GM20431 (cell line): ENCODE results near the gene MINPP1.
"Not testable (repeated sequence)": the region's sequence is repeated elsewhere in the genome, so short reads cannot be mapped to it uniquely, and the experiment has no call there.

ENCODE experiments used
- in situ Hi-C: fragments of 300-500 bp; cut with MseI, MboI; formaldehyde crosslinking; loops from one replicate; pipeline ENCODE4 v1.15.0; 2020; ENCODE audit warnings: low sequenced_read_pairs; ENCODE audit not compliant: unreplicated experiment

The MINPP1 gene

DNA sequence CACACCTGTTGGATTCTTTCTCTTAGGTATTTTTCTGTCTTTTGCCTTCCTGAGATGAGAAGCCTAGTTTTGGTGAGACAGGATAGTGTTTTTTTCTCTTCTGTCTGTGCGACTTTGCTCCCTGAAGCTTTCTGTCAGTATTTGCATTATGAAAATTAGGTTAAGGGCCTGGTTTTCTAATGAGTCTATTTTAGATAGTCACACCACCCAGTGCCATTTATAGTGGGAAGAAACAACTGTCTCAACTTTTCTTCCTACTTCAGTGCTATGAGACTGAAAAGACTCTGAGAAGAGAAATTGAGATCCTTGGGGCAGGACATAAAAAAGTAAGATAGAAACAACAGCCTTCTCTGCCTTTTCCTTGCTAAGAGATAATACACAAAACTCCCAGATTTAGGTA lies 53.6 kb downstream of the MINPP1 start:
- in situ Hi-C loops = no loop called here

DNA sequence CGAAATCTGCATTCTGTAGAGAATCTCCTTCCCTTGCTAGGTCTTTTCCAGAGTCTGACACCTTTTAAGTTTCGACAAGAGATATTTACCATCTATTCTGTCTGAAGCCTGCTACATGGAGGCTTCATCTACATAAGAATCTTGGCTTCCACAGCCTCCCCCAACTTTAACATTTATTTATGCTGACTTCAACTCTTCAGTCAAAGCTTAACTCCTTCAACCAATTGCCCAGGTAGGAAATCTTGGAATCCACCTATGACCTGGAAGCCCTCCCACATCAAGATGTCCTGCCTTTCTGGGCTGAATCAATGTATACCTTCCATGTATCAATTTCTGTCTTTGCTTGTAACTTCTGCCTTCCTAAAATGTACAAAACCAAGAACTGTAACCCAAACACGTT lies 54.7 kb downstream of the MINPP1 start:
- in situ Hi-C loops = no loop called here

DNA sequence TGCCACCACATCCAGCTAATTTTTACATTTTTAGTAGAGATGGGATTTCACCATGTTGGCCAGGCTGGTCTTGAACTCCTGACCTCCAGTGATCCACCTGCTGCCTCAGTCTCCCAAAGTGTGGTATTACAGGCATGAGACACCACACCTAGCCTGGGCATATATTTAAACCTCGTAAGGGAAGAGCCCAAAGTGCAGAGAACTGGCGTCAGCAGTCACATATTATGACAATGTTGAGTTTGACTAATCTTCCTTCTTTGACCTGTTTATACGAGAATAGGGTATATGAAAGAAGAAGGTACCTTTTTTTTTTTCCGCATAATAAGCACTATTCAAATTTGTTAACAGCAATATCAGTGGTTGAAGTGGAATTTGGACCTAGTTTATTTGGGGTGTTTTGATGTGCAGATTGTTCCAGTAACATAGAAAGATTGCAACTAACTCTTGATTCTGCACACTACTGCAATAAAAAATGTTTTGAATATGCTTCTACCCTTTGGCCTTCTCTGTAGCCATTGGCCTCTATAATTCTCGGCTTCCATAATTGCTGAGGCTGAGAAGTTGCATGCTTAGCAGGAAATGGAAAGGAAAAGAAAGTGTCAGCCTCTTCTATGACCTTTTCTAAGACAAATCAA lies 55.9 kb downstream of the MINPP1 start:
- in situ Hi-C loops = no loop called here

DNA sequence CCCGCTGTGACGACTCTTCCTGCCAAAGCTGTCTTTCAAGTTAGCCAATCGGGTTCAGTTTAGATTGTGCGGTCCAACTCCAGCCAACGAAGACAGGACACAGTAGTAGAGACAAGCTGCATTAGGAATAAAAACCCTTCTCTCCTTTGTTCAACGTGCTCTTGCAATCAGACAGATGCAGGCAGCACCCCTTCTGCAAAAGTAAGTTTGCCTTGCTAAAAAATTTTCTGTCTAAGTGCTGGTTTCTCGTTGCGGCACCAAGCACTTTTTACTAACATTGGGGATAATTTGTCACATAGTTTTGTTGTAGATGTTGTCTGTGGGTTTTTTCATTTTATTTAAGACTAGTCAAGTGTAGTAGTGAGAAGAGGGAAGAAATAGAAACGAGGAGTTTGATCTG lies 58.1 kb downstream of the MINPP1 start:
- in situ Hi-C loops = no loop called here

DNA sequence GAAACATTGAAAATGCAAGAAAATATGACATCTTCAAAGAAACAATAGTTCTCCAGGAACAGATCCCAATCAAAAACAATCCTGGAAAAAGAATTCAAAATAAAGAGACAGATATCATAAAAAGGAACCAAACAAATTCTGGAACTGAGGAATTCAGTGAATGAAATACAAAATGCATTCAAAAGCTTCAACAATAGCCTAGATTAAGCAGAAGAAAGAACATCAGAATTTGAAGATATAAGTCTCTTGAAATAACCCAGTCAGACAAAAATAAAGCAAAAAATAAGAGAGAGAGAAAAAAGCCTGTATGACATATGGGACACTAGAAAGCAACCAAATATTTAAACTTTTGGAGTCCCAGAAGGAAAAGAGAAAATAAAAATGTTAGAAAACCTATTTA lies 60.3 kb downstream of the MINPP1 start:
- in situ Hi-C loops = no loop called here

DNA sequence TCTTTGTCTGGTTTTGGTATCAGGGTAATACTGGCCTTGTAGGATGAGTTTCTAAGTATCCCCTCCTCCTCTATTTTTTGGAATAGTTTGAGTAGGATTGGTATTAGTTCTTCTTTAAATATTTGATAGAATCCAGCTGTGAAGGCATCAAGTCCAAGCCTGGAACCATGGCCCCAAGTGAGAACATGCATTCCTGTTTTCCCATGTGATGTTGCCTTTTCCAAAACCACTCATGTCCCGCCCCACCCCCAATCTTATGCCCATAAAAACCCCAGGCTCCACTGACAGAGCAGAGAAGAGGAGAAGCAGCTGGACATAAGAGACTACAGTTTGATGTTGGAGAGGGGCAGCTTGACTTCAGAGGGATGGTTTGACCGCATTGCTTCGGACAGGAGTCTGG lies 71.2 kb downstream of the MINPP1 start:
- in situ Hi-C loops = no loop called here

DNA sequence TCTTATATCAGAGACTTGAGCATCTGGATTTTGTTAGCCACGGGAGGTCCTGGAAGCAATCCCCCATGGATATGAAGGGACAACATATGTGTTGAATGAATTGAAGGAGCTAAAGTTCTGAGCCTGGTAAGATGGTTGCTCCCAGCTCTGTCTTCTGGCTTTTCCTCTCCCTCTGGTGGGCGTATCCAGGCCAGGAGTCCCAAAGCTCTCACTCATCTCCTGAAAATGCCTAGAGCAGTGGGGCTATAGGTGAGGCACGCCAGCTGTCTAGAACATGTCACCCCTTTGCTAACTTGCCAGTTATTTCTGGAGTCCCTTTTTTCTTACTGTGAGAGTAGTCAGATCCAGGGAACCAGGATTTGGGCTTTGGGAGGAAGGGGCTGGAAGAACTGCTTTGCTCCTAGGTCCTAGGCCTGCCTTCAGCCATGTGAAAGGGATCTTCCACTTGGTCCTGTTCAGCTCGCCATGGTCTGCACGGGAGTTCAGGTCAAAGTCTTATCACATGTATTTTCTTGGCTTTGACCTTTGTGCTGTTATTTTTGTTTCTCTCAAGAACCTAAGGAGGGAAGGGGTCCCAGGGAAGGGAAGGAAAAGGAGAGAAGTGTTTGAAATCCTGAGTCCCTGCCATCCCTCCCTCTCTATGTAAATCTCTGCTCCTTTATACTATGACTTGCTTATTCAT lies 73.6 kb downstream of the MINPP1 start:
- in situ Hi-C loops = no loop called here

DNA sequence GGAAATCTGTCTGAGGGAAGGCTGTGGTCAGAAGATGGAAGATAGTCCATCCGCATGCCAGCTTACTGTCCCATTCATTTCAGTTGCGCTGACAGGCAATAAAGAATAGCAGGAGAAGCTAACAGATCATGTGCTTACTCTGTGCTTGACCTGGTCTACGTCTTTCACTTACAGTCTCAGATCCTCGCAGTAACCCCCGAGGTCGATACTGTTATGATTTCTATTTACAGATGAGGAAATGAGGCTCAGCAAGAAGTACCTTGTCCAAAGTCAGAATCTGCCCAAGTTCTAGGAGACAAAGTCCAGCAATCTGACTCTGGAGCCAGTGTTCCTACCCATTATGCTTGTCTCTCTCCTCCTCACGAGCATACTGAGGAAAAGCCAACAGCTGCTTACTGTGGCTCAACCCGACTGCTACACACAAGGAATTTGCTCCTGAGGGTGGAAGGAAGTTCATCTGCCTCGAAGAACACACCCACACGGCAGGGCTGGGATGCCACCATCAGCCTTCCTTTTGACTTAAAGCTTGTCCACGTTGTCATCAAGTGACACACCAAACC lies 74.2 kb downstream of the MINPP1 start:
- in situ Hi-C loops = no loop called here

DNA sequence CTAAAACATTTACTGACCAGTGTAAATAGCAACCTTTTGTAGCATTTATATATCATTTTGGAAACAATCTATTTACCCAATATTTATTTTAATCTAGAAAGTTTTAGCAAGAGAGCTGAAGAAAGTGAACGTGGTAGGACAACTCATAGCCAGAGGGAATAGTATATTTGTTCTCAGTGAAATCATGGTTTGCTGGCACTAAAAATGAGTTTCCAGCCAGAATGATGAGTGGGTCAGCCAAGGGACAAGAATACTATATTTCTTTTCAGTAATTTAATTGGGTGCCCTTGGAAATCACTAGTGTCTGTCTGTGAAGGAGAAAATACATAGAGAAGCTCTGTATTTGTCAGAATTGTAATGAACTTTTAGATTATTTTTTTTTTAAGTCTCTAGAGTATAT lies 74.9 kb downstream of the MINPP1 start:
- in situ Hi-C loops = no loop called here

DNA sequence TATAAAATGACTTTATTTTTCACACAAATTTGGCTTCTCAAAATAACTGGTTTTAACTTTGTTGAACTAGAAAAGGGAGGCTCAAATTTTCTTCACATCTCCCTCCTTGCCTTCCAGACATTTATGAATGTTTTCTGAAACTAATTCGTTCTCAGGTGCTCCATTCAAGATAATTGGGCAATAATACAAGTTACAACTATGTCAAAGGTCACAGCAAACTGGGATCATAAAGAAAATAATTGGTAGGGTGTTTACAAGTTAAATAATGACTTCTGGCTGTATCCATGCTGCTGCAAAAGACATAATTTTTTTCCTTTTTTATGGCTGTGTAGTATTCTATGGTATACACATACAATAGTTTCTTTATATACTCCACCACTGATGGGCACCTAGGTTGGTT lies 75.3 kb downstream of the MINPP1 start:
- in situ Hi-C loops = no loop called here

DNA sequence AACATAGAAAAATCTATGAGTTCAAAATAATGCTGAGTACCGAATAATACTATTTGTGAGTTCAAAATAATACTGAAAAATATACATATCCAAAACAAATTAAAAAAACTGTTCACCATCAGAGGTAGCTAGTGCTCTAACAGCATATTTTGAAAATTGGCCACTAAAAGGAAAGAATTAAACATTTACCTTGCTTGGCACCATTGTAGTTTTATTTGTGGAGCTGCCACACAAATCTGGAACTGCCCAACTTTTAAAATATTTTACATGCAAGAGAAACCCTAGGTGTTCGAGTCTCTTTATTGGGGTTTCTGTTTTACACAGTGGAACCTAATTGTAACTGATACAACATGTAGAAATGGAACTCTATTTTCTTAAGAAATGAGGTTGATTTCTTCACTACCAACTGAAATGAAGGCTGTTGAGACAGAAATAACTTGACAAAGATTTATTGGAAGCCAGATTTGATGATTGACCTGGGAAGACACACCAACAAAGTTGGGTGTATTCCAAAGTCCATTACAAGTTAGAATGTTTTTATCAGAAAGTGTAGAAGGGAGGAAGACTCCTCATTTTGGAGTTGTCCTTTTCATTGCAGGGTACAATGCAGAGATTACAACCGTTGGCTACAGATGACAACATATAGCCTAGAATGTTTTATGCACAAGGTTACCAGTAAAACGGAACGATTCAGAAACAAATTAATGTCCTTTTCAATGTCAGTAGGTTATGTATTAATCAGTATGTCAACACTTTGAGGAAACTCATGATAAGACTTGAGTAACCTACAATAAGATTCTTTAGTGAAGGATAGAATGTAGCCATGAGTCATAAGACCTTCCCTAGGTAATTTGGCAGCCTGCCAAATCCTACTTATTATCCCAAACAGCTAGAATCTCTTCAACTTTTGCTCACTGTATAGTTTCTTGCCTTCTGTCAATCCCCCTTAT lies 81.1 kb downstream of the MINPP1 start:
- in situ Hi-C loops = no loop called here

DNA sequence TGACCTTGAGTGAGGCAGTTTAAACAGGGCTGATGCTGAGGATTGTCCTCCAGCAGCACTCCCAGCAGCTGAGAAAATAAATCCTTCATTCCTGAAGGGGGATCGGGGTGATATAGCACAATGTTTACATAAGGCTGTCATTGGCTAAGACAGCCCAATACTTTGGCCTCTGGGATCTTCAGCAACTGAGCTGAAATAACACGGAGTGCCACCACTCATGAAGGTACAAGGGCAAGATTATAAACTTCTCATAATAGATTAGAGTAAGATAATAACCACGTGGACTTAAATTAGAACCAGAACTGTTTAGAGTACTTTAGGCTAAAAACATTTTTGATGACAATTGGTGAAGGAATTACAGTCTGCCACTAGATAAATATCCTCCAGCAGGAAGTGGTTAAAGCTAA lies 85.0 kb downstream of the MINPP1 start:
- in situ Hi-C loops = no loop called here

DNA sequence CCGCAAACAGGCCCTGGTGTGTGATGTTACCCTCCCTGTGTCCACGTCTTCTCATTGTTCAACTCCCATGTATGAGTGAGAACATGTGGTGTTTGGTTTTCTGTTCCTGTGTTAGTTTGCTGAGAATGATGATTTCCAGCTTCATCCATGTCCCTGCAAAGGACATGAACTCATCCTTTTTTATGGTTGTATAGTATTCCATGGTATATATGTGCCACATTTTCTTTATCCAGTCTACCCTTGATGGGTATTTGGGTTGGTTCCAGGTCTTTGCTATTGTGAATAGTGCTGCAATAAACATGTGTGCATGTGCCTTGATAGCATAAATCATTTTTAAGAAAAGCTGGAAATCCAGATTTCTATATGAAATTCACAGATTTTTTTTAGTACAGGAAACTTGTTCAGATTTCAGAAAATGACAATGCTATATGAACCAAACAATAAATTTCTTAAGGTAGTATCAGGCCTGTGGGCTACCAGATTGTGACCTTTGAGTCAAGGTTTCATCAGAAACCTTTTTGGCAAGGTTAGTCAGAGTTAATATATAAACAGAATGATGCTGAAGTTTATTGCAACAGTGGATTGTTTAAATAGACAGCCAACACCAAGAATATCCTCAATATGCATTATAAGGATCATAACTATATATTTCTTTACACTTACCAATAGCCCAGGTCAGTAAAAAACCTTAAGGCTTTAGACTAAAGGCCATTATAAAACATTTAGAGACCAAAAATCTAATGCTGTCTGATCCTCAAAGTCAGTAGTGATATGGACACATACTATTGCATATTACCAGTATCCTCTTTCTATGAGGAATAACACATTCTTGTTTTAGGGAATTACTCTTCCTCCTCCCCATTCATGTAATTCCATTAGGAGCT lies 86.3 kb downstream of the MINPP1 start:
- in situ Hi-C loops = no loop called here

DNA sequence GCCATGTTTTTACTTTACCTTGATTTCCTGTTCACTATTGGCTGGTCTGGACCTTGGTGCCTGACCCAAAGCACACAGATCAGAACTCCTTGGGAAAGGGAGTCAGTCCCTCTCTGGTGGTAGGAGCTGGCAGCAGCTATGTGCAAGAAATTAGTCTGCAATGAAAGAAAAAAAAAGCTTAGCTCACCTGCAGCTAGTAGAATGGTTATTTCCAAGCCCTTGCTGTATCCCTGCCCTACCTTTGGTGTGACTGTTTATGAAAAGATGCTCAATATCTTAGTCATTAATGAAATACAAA lies 86.8 kb downstream of the MINPP1 start:
- in situ Hi-C loops = no loop called here

DNA sequence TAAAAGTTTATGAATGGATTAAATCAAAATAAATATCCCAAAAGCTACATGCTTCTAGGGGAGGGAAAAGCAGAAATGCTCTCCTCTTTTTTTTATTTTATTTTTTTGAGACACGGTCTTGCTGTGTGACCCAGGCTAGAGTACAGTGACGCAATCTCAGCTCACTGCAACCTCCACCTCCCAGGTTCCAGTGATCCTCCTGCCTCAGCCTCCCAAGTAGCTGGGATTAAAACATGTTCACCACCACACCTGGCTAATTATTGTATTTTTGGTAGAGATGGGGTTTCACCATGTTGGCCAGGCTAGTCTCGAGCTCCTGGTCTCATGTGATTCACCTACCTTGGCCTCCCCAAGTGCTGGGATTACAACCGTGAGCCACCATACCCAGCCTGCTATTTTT lies 88.2 kb downstream of the MINPP1 start:
- in situ Hi-C loops = not testable (repeated sequence)

DNA sequence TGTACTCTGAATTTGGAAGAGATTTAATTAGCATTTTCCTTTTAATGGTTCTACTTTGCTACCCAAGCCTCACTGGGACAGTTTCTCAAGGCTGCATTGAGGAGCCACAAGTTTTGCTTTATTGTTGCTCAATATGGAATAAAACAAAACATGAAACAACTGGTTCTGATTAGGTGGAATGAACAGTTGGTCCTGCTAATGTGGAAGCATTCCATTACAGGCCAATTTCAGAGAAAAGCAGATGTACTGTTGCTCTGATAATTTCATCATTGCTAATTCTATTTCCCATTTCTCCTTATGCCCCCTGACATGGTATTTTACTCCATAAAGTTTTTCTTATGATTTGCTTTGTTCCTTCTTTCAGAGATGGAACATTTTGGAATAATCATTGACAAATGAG lies 89.0 kb downstream of the MINPP1 start:
- in situ Hi-C loops = no loop called here

DNA sequence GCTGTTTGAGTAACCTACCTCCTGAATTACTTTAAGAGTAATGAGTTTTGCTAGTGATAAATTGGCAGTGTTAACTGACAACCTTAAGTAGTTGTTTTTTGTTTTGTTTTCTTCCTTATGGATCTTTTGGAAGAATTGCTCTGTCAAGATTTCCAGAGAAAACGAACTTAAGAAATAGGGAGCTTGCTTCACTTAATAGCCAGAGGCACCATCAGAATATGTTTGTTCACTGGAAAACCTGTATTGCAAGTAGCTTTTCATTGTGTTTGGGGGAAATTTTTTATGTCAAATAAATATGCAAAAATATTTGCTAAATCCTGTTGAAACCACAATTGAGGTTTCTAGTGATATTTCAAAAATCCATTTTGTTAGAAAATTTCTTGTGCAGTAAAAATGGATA lies 89.5 kb downstream of the MINPP1 start:
- in situ Hi-C loops = no loop called here

DNA sequence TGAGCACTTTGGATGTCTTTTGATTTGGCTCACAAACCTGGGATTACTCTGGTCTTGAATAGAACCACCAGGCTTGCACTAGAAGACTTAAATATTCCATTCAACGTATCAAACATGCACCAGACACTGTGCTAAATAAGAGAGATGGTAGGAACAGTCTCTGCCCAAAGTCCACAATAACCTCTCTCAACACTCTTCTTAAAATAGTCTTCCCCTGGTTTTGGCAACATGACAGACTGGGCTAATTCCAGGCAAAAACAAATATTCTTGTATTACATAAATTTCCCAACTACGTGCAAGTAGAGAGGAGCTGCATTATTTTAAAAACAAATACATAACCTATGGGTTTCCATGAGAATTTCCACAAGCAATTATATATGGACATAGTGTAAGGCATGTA lies 90.2 kb downstream of the MINPP1 start:
- in situ Hi-C loops = no loop called here

DNA sequence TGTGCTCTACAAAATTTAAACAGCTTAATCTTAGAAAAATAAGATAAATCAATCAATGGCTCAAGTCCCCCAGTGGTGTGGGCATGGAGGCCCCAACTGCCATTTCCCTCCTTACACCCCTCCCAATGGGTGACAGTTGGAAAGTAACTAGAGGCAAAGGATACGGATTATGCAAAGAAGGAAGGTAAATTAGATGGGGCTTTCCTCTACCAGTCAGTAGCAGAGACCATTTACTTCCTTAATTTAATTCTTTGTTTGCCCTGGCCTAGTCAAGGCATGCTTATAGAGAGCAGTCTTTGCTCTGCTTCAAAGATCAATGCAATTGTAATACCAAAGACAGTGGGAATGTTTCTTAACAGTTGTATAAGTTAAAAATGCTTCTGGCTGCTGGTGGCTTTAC lies 91.7 kb downstream of the MINPP1 start:
- in situ Hi-C loops = no loop called here

DNA sequence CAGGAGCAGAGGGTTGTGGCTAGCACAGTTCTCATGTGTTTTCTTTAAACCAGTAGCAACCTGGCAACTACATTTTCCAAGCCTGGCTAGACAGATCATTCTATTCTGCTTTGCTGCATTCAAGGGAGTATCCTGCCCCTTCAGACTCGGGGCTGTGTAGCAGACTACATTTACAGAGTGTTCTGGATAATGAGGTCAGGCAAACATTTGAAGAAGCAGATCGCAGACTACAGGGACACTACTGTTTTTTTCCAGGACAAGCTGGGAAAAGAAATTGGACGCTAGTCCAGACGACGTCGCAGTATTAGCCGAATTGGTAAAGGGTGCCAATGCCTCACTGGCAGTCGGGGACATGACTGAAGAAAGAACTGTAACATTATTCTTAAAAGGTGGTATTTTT lies 94.0 kb downstream of the MINPP1 start:
- in situ Hi-C loops = no loop called here
